A673 (cell line): Measurements from ENCODE around the gene EFTUD2. TPM values are rescaled to one million over a fixed set of nuclear protein-coding genes. Genes with fewer than 3 reads are reported as not detected.

Experiments
- BruUV-seq: library from RNA; stranded (reverse); fragments of 400-500 nt; replicated peaks from 2 replicates; lab custom pipeline; 2021; lab: Mats Ljungman, UMichigan
- CTCF ChIA-PET: fragments of 300-600 bp; sonication (Branson Sonifier 250); formaldehyde crosslinking; loops from one replicate; lab custom pipeline; 2022; ENCODE audit warnings: antibody characterized with exemption; lab: Charles Lee
- POLR2A ChIA-PET: fragments of 300-600 bp; sonication (Branson Sonifier 250); formaldehyde crosslinking; loops from one replicate; lab custom pipeline; 2022; ENCODE audit warnings: antibody characterized with exemption; ENCODE audit not compliant: low non-redundant PET; lab: Charles Lee
- DNase-seq: peaks from one replicate; pipeline ENCODE4 v3.0.0-alpha.2; 2015; ENCODE audit warnings: low spot score
- H3K27ac ChIP-seq: fragments of 200-600 bp; sonication (generic); 2 replicates; pipeline ENCODE4 v1.5.1; 2016; ENCODE audit warnings: mixed run types, low read depth, mild to moderate bottlenecking, mixed read lengths, antibody characterized with exemption, low read length; ENCODE audit not compliant: poor library complexity, severe bottlenecking
- H3K27me3 ChIP-seq: fragments of 200-600 bp; sonication (generic); replicated peaks from 2 replicates; pipeline ENCODE4 v1.6.1; 2017; ENCODE audit warnings: mixed run types, low read depth, mild to moderate bottlenecking, mixed read lengths, antibody characterized with exemption, low read length; ENCODE audit not compliant: insufficient read depth, poor library complexity
- H3K36me3 ChIP-seq: fragments of 200-600 bp; sonication (generic); 2 replicates; pipeline ENCODE4 v1.6.1; 2016; ENCODE audit warnings: mixed run types, mild to moderate bottlenecking, mixed read lengths, antibody characterized with exemption, low read length; ENCODE audit not compliant: insufficient read depth, poor library complexity, severe bottlenecking
- H3K4me1 ChIP-seq: fragments of 200-600 bp; sonication (generic); 2 replicates; pipeline ENCODE4 v1.6.1; 2017; ENCODE audit warnings: mixed run types, mild to moderate bottlenecking, mixed read lengths, antibody characterized with exemption, low read length; ENCODE audit not compliant: insufficient read depth, poor library complexity, severe bottlenecking
- H3K4me3 ChIP-seq: fragments of 200-600 bp; sonication (generic); 2 replicates; pipeline ENCODE4 v1.5.1; 2016; ENCODE audit warnings: low read depth, mixed run types, mild to moderate bottlenecking, mixed read lengths, low read length; ENCODE audit not compliant: poor library complexity, severe bottlenecking
- H3K9me3 ChIP-seq: fragments of 200-600 bp; sonication (generic); 2 replicates; pipeline ENCODE4 v1.6.1; 2016; ENCODE audit warnings: mixed run types, low read depth, mild to moderate bottlenecking, mixed read lengths, antibody characterized with exemption, low read length; ENCODE audit not compliant: poor library complexity, severe bottlenecking
- EZH2 ChIP-seq: fragments of 200-600 bp; sonication (generic); IDR thresholded peaks from 2 replicates; pipeline ENCODE4 v1.6.1; 2017; ENCODE audit warnings: borderline replicate concordance, low read depth, mild to moderate bottlenecking, mixed read lengths, antibody characterized with exemption, low read length; ENCODE audit not compliant: poor library complexity, severe bottlenecking
- intact Hi-C: fragments of 100-400 bp; cut with micrococcal nuclease; formaldehyde crosslinking; loops from one replicate; pipeline ENCODE4 v1.10.0; 2022; ENCODE audit not compliant: unreplicated experiment
- total RNA-seq: library from RNA; stranded (reverse); gene quantifications from 2 replicates; pipeline ENCODE4 v1.2.3, GENCODE V29; 2021
- TF ChIP-seq, protein P1 (sequence below): fragments of 300-800, 200-600 bp; sonication (generic); conservative IDR thresholded peaks from 2 replicates; pipeline ENCODE4 v1.5.1; 2017; ENCODE audit warnings: low read depth, mild to moderate bottlenecking, antibody characterized with exemption, low read length, moderate library complexity, mixed read lengths

The EFTUD2 gene
- total RNA-seq, 1 experiment from 2014 or later: 144 TPM

DNA sequence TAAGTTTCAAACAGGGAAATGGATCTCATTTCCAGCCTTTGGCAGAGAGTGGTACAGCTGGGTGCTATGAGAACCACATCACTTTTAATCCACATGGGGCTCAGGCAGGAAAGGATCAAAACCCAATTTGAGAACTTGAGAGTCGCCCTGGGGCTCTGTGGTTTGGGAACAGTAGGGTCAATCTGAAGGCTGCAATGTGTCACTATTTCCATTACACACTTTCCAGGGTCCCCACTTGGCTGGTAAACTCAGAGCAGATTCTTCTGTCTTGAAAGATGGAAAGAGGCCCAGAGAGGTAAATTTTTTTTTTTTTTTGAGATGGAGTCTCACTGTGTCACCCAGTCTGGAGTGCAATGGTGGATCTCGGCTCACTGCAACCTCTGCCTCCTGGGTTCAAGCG is 58.3 kb downstream of the EFTUD2 start:
- H3K27ac ChIP-seq: no peak overlapping the region
- no peaks in the 10 kb centered on the region for H3K4me1 ChIP-seq
- no peaks in the 10 kb centered on the region for H3K36me3 ChIP-seq
- intact Hi-C loops: no loop called here
- ChIA-PET POLR2A (no interaction called here), CTCF (no interaction called here)
- TF ChIP-seq, protein P1, sequence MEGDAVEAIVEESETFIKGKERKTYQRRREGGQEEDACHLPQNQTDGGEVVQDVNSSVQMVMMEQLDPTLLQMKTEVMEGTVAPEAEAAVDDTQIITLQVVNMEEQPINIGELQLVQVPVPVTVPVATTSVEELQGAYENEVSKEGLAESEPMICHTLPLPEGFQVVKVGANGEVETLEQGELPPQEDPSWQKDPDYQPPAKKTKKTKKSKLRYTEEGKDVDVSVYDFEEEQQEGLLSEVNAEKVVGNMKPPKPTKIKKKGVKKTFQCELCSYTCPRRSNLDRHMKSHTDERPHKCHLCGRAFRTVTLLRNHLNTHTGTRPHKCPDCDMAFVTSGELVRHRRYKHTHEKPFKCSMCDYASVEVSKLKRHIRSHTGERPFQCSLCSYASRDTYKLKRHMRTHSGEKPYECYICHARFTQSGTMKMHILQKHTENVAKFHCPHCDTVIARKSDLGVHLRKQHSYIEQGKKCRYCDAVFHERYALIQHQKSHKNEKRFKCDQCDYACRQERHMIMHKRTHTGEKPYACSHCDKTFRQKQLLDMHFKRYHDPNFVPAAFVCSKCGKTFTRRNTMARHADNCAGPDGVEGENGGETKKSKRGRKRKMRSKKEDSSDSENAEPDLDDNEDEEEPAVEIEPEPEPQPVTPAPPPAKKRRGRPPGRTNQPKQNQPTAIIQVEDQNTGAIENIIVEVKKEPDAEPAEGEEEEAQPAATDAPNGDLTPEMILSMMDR: no peak
- no peak for TF ChIP-seq EZH2
- DNase-seq: no peak
- BruUV-seq: no TSS peak
- H3K4me3 ChIP-seq: no peak overlapping the region
- H3K27me3 ChIP-seq: no peaks in the 10 kb centered on the region
- H3K9me3 ChIP-seq: no peaks in the 10 kb centered on the region

DNA sequence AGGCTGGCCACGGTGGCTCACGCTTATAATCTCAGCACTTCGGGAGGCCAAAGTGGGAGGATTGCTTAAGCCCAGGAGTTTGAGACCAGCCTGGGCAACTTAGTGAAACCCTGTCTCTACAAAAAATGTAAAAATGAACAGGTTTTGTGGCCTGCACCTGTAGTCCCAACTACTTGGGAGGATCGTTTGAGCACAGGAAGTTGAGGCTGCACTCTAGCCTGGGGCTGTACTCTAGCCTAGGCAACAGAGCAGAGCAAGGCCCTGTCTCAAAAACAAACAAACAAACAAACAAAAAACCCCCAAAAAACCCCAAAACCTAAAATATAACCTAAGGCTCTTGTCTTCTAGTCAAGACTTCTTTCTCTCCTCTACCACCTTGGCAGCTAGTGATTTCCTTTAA is 59.0 kb downstream of the EFTUD2 start:
- Histone ChIP-seq H3K36me3 (no peaks in the 10 kb centered on the region), H3K27ac (no peak overlapping the region), H3K9me3 (no peaks in the 10 kb centered on the region), H3K4me3 (no peak overlapping the region), H3K27me3 (no peaks in the 10 kb centered on the region), H3K4me1 (no peaks in the 10 kb centered on the region)
- ChIA-PET CTCF (no interaction called here), POLR2A (no interaction called here)
- intact Hi-C loops: no loop called here
- BruUV-seq: no TSS peak
- no peak for DNase-seq
- no peak for TF ChIP-seq EZH2
- TF ChIP-seq, protein P1: no peak

DNA sequence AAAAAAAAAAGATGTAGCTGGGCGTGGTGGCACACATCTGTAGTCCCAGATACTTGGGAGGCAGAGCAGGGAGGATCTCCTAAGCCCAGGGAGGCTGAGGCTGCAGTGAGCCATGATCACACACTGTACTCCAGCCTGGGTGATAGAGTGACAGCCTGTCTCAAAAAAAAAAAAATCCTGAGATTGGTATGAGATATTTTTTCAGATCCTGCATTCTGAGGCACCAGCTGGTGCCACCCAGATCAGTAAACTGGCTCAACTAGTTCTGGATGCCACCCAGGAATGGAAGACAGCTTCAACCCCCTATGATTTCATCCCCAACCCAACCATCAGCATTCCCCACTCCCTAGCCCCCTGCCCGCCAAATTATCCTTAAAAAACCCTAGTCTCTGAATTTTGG is 62.0 kb downstream of the EFTUD2 start:
- ChIA-PET CTCF (no interaction called here), POLR2A (no interaction called here)
- Histone ChIP-seq H3K4me1 (no peaks in the 10 kb centered on the region), H3K9me3 (no peaks in the 10 kb centered on the region), H3K36me3 (no peaks in the 10 kb centered on the region), H3K27me3 (no peaks in the 10 kb centered on the region), H3K4me3 (no peak overlapping the region), H3K27ac (no peak overlapping the region)
- intact Hi-C loops: no loop called here
- DNase-seq: no peak
- TF ChIP-seq EZH2: no peak
- TF ChIP-seq, protein P1: no peak
- no TSS peak for BruUV-seq
